WTC11 (cell line): ENCODE results near the gene TMPRSS3.

Experiments
- CTCF ChIP-seq: fragments of 200-600 bp; IDR thresholded peaks from 2 replicates; pipeline ENCODE4 v1.8.0; 2022; ENCODE audit warnings: antibody characterized with exemption
- E2F1 ChIP-seq: sonication (generic); formaldehyde crosslinking; IDR thresholded peaks from 2 replicates; pipeline ENCODE4 v1.8.0; 2022; ENCODE audit warnings: mild to moderate bottlenecking, missing genetic modification reagents
- GABPB1 ChIP-seq: sonication (generic); formaldehyde crosslinking; IDR thresholded peaks from 2 replicates; pipeline ENCODE4 v1.8.1; 2023; ENCODE audit warnings: mild to moderate bottlenecking, missing genetic modification reagents
- MAX ChIP-seq: sonication (generic); formaldehyde crosslinking; IDR thresholded peaks from 2 replicates; pipeline ENCODE4 v1.8.0; 2022; ENCODE audit warnings: mild to moderate bottlenecking, missing genetic modification reagents
- MLX ChIP-seq: sonication (generic); formaldehyde crosslinking; IDR thresholded peaks from 2 replicates; pipeline ENCODE4 v1.8.1; 2023; ENCODE audit warnings: mild to moderate bottlenecking, missing genetic modification reagents, moderate library complexity
- MXD4 ChIP-seq: fragments of 250-450 bp; sonication (Bioruptor Pico); IDR thresholded peaks from 2 replicates; pipeline ENCODE4 v1.8.0; 2021; ENCODE audit warnings: mild to moderate bottlenecking, moderate library complexity, borderline replicate concordance
- TEAD1 ChIP-seq: sonication (generic); formaldehyde crosslinking; IDR thresholded peaks from 2 replicates; pipeline ENCODE4 v1.8.0; 2022; ENCODE audit warnings: mild to moderate bottlenecking, missing genetic modification reagents
- TP53 ChIP-seq: sonication (generic); formaldehyde crosslinking; IDR thresholded peaks from 2 replicates; pipeline ENCODE4 v1.8.1; 2023; ENCODE audit warnings: mild to moderate bottlenecking, missing genetic modification reagents
- USF2 ChIP-seq: sonication (generic); formaldehyde crosslinking; IDR thresholded peaks from 2 replicates; pipeline ENCODE4 v1.8.1; 2023; ENCODE audit warnings: mild to moderate bottlenecking, missing genetic modification reagents, moderate library complexity

- TF ChIP-seq CTCF (no peak), MLX (no peak), MAX (CRISPR knock-in tag) (no peak), TP53 (no peak), E2F1 (CRISPR knock-in tag) (no peak), MXD4 (CRISPR knock-in tag) (no peak), TEAD1 (CRISPR knock-in tag) (no peak), GABPB1 (CRISPR knock-in tag) (no peak), USF2 (no peak)
Measured at GRCh38 chr21:42369821-42370220, 26.0 kb downstream of the TMPRSS3 start.
